Body of pancreas (tissue), 4 donors: Measurements from ENCODE around the gene PROM2.

Source experiments
- CTCF ChIP-seq, 7 experiments: fragments of 450-650 bp in 4 of 7; fragments of 200-600 bp in 3 of 7; sonication (generic) in 3 of 7; IDR thresholded peaks; one replicate each; pipeline ENCODE4 v1.5.1; 2016 to 2019; ENCODE audit warnings: antibody characterized with exemption in 7 of 7
- POLR2A ChIP-seq, 3 donors: fragments of 450-650 bp; IDR thresholded peaks; one replicate each; pipeline ENCODE4 v1.6.1; 2016; ENCODE audit warnings: antibody characterized with exemption in 3 of 3, mild to moderate bottlenecking in 2 of 3

GRCh38 chr2:95234286-95234785 is 39.9 kb upstream of the PROM2 start:
- TF ChIP-seq POLR2A (IDR thresholded peaks at IDR 0.05) (no peak), CTCF (IDR thresholded peaks at IDR 0.05) (no peak)
